GM19467 (cell line): ENCODE results near the gene FBLN1.
"Not testable (repeated sequence)": the region's sequence is repeated elsewhere in the genome, so short reads cannot be mapped to it uniquely, and the experiment has no call there.

Experiments
- ATAC-seq: cut with Tn5 transposase; IDR thresholded peaks from one replicate; pipeline ENCODE4 v1.9.1; 2021; ENCODE audit warnings: mild to moderate bottlenecking, moderate library complexity; ENCODE audit not compliant: unreplicated experiment

FBLN1 gene

GRCh38 chr22:45502215-45503049 lies at the start of gene FBLN1:
Gene FBLN1, plus strand, starts transcription at chr22:45502883. Its CDS starts 103 bp downstream, at chr22:45502986.
- ATAC-seq = no peak

- no peak for ATAC-seq
Observed at GRCh38 chr22:45453764-45454163, 48.9 kb upstream of the FBLN1 start.

- no peak for ATAC-seq
Observed at GRCh38 chr22:45454275-45454674, 48.4 kb upstream of the FBLN1 start.

GRCh38 chr22:45455212-45455611 lies 47.5 kb upstream of the FBLN1 start:
- no peak for ATAC-seq

GRCh38 chr22:45455621-45456020 lies 47.1 kb upstream of the FBLN1 start:
- no peak for ATAC-seq

GRCh38 chr22:45456811-45457210 lies 45.9 kb upstream of the FBLN1 start:
- no peak for ATAC-seq

- ATAC-seq = no peak
Observed at GRCh38 chr22:45458532-45458931, 44.2 kb upstream of the FBLN1 start.

GRCh38 chr22:45459235-45459634 lies 43.4 kb upstream of the FBLN1 start:
- ATAC-seq = no peak

GRCh38 chr22:45460288-45461109 lies 42.2 kb upstream of the FBLN1 start:
- ATAC-seq = no peak

GRCh38 chr22:45462034-45462655 lies 40.5 kb upstream of the FBLN1 start:
- ATAC-seq = no peak

GRCh38 chr22:45463691-45464090 lies 39.0 kb upstream of the FBLN1 start:
- not testable (repeated sequence) for ATAC-seq

- no peak for ATAC-seq
Observed at GRCh38 chr22:45465633-45466032, 37.0 kb upstream of the FBLN1 start.

GRCh38 chr22:45468872-45469271 lies 33.8 kb upstream of the FBLN1 start:
- no peak for ATAC-seq

GRCh38 chr22:45469281-45470073 lies 33.2 kb upstream of the FBLN1 start:
- no peak for ATAC-seq

- no peak for ATAC-seq
Observed at GRCh38 chr22:45470871-45471270, 31.8 kb upstream of the FBLN1 start.

- ATAC-seq = no peak
Observed at GRCh38 chr22:45472426-45472825, 30.3 kb upstream of the FBLN1 start.

GRCh38 chr22:45473626-45474237 lies 29.0 kb upstream of the FBLN1 start:
- ATAC-seq = no peak

- no peak for ATAC-seq
Observed at GRCh38 chr22:45475063-45475747, 27.5 kb upstream of the FBLN1 start.

- no peak for ATAC-seq
Observed at GRCh38 chr22:45475851-45476514, 26.7 kb upstream of the FBLN1 start.
